Right ventricle myocardium superior (tissue), 1 donor: ENCODE measurements around the gene LSM3. TPM values are rescaled to one million over a fixed set of nuclear protein-coding genes. Genes with fewer than 3 reads are reported as not detected.

Experiments
- ATAC-seq: fragments of 200-7000 bp; cut with Tn5 transposase; one replicate; pipeline ENCODE4 v1.9.1; 2020; ENCODE audit warnings: mild to moderate bottlenecking; ENCODE audit not compliant: poor library complexity
- DNase-seq: peaks from one replicate; pipeline ENCODE4 v3.0.0-alpha.2; 2020
- intact Hi-C: fragments of 100-400 bp; cut with DNase I; formaldehyde crosslinking; loops from one replicate; pipeline ENCODE4 v1.11.2; 2022
- total RNA-seq: library from RNA; stranded (reverse); fragmentation: NEBNext Ultra II Directional; extraction: Animal tissue kit (Norgen Biotek cat#: 25700); gene quantifications from one replicate; pipeline ENCODE4 v1.2.1, GENCODE V29; 2021
- donor health status: DM: no; HTN: yes; CAD: no; lungs with severe emphysema.

LSM3 gene
- total RNA-seq, 1 donor from 2014 or later = 16.8 TPM

- no peak for ATAC-seq
- intact Hi-C loops = no loop called here
Observed at GRCh38 chr3:14244521-14245247, 66.1 kb downstream of the LSM3 start.

DNA sequence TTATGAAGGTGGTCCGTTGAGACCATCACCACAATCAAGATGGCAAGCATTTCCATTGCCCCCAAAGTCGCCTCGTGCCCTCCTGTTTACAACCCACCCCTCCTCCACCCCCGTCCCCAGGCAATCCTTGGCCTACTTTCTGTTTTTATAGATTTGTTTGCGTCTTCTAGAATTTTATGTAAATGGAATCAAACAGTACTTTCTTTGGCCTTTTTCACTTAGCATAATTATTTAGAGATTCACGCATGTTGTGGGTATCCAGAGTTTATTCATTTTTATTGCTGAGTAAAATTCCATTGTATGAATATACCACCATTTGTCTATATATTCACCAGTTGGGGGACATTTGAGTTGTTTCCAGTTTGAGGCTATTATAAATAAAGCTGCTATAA, 66.6 kb downstream of the LSM3 start:
- DNase-seq = no peak
- no peak for ATAC-seq
- intact Hi-C loops = no loop called here

More at GRCh38 chr3:14244521-14245247, 66.1 kb downstream of the LSM3 start:
- DNase-seq = no peak

GRCh38 chr3:14245822-14246221, 67.2 kb downstream of the LSM3 start:
- intact Hi-C loops = no loop called here
- DNase-seq (no peak), ATAC-seq (no peak)

DNA sequence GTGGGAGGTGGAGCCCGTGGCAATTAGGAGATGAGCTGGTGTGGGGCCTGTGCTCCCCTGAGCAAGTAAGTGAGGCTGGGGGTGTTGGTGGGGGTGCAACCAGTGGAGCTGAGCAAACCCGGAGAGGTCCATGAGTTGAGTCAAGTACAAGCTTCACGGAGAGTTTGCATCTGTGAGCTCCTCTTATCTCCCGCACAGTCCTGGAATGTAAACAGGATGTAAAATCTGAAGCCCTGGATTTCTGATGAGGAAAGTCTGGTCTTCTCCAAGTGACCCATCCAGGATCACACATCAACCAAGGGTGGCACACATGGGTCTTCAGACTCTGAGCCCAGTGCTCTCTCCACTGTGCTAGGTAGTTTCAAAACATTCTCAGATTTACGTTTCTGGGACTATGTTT, 67.8 kb downstream of the LSM3 start:
- intact Hi-C loops = no loop called here
- DNase-seq (no peak), ATAC-seq (no peak)

DNA sequence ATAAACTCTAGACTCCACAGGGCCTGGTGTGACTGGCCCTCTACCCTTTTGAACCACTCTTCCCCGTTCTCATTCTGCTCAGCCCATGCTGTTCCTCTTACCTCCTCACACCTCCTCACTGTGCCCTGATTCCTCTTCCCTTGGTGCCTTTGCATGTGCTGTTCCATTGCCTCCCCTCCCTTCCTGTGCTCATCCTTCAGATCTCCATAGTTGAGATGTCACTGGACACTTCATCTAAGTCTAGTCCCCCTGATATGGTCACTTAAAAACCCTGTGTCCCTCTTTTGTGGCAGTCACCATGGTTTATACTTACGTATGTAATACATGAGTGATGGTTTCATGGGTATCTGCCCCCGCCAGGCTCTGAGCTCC, 69.8 kb downstream of the LSM3 start:
- DNase-seq (no peak), ATAC-seq (peak; percentile 28)
- intact Hi-C loops = no loop called here

DNA sequence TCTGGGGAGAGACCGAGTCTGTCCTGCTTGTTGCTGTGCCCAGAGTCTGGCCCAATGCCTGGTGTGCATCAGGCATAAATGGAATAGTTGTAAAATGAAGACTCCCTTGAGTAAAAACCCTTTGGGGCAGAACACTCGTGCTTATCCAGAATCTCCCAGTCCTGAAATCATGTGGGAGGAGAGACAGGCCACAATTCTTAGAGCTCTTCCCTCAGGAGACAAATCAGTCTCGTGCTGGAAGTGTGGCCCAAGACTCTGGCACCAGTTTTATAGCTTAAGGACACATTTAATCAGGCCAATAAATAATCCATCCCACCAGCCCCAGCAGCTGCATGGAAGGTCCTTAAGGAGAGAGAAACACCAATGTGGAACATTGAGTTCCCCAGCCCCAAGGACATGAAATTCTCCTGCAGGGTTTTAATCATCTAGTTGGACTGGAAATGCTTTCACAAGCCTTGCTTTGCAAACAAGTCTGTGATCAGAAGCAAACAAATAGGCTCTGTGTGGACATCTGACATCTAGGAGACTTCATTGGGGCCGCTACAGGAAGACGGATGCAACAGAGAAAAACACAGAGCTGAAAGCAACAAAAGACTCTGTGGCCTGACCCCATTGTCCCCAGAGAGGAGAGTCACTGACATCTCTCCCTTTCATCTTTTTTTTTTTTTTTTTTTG, 70.4 kb downstream of the LSM3 start:
- ATAC-seq (peak; percentile 77), DNase-seq (no peak)
- intact Hi-C loops = no loop called here

Other genes starting within 250 kb of the LSM3 start
- 35.9 TPM for gene CHCHD4, start 53.9 kb upstream of the LSM3 start, total RNA-seq
- gene TMEM43, start 53.8 kb upstream of the LSM3 start, total RNA-seq = 32.1 TPM
- 7.7 TPM for gene XPC, start 216 bp upstream of the LSM3 start, total RNA-seq
- 13.5 TPM for gene SLC6A6, start 223.8 kb downstream of the LSM3 start, total RNA-seq